ENCODE measurements around the gene ALOXE3.

Gene ALOXE3

DNA sequence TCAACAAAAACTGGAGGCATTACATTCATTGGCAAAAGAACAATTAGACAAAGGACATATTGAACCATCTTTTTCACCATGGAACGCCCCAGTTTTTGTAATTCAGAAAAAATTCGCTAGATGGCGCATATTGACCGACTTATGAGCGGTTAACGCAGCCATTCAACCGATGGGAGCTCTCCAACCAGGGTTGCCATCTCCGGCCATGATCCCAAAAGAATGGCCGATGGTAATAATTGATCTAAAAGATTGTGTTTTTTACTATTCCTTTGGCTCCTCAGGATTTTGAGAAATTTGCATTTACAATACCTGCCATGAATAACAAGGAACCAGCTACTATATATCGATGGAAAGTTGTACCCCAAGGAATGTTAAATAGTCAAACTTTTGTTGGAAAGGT is 58.0 kb downstream of the ALOXE3 start:
- Histone ChIP-seq H3K4me3 (no peak overlapping the region), H3K27ac (no peak overlapping the region)
- no peak for DNase-seq (ENCODE audit: low spot score)
- TF ChIP-seq, protein P1, sequence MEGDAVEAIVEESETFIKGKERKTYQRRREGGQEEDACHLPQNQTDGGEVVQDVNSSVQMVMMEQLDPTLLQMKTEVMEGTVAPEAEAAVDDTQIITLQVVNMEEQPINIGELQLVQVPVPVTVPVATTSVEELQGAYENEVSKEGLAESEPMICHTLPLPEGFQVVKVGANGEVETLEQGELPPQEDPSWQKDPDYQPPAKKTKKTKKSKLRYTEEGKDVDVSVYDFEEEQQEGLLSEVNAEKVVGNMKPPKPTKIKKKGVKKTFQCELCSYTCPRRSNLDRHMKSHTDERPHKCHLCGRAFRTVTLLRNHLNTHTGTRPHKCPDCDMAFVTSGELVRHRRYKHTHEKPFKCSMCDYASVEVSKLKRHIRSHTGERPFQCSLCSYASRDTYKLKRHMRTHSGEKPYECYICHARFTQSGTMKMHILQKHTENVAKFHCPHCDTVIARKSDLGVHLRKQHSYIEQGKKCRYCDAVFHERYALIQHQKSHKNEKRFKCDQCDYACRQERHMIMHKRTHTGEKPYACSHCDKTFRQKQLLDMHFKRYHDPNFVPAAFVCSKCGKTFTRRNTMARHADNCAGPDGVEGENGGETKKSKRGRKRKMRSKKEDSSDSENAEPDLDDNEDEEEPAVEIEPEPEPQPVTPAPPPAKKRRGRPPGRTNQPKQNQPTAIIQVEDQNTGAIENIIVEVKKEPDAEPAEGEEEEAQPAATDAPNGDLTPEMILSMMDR (IDR thresholded peaks at IDR 0.05) = peak; percentile 77

DNA sequence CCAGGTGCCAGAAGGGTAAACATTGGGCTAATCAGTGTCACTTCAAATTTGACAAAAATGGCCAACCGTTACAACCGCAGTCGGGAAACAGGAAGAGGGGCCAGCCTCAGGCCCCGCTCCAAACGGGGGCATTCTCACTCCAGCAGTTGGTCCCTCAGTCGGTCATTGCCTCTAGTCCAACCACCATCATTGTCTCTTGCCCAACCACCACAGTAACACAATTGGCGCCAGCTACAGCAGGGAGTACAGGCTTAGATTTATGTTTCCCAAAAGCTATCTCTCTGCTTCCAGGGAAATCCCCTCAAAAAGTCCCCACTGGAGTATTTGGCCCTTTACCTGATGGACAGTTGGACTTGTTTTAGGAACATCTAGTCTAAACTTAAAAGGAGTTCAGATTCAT is 59.2 kb downstream of the ALOXE3 start:
- Histone ChIP-seq H3K27ac (no peak overlapping the region), H3K4me3 (no peak overlapping the region)
- DNase-seq (ENCODE audit: low spot score) = no peak
- TF ChIP-seq, protein P1 (IDR thresholded peaks at IDR 0.05) = no peak

DNA sequence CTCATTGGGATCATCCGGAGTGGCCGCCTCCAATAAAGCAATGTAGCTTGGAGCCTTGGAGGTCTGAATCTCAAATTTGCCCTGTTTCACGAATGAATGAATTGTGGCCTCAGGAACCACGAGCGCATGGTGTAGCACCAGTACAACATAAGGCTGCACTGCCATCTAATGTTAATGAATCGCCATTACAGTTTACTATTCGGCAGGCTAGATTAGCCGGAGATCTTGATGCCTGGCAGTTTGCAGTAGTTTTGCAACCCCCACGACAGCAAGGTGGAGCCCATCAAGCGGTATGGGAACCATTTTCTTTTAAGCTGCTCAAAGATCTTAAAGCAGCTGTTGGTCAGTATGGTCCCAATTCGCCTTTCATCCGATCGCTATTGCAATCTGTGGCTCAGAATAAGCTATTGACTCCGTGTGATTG is 60.6 kb downstream of the ALOXE3 start:
- DNase-seq (ENCODE audit: low spot score) = peak; percentile 63
- H3K4me3 ChIP-seq = no peak overlapping the region
- H3K27ac ChIP-seq = no peak overlapping the region
- TF ChIP-seq, protein P1 (IDR thresholded peaks at IDR 0.05) = peak; percentile 53

DNA sequence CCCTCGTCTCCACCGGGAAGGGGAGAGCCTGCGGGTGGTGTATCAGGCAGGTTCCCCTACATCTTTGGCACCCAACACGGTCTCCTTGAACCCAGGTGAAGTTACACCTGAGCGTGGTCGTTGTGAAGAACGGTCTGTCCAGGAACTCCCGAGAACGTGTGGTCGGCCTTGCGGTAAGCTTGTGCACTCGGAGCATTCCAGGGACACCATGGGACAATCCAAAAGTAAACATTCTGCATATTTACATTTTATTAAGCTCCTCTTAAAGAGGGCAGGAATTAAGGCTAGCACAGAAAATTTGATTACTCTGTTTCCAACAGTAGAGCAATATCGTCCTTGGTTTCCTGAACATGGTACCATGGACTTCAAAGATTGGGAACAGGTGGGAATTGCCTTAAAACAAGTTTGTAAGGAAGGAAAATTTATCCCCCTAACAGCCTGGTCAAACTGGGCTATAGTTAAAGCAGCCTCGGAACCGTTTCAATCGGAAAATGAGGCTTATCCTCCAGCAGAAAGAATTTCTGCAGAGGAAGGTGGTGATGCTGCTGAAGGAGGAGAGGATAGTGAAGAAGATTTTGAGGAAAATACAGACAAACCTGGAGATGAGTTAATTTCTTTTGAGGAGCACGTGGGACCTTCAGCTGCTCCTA is 61.2 kb downstream of the ALOXE3 start:
- TF ChIP-seq, protein P1 (IDR thresholded peaks at IDR 0.05) = no peak
- Histone ChIP-seq H3K4me3 (no peak overlapping the region), H3K27ac (no peak overlapping the region)
- DNase-seq (ENCODE audit: low spot score) = no peak

DNA sequence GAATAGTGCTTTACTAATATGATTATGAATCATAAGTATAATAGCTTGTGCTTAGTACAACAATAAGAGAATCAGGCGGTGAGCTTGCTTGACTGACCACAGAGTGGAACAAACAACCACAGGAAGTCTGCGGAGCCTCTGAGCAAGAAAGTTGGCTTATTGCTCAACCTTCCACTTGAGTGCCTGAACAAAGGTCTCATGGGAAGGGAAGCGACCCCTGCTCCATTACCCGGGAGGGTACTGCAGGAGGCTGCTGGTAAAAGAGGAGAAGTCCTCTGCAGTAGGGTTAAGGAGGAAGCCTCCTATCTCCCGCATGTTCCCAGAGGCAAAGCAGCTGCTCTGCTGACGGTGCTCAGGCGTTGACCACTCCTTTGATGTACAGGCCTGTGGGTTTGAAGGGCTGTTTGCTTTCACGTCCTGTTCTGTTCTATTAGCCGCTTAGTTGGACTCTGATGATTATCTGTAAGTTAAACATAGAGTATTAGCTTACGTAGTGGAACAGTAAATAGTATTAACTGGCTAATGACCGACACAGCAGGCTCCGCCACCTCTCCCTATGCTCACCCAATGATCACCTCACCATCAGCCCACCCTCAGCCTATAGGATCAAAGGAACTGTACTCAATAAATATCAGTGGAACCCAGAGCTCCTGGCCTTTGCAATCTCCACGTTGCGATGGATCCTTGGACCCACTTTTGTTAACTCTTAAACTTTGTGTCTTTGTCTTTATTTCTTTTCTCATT is 61.9 kb downstream of the ALOXE3 start:
- Histone ChIP-seq H3K4me3 (no peak overlapping the region), H3K27ac (peak overlapping the region in 1 of 2 donors; percentile 58)
- TF ChIP-seq, protein P1 (IDR thresholded peaks at IDR 0.05) = no peak
- peak; percentile 74 for DNase-seq (ENCODE audit: low spot score)

DNA sequence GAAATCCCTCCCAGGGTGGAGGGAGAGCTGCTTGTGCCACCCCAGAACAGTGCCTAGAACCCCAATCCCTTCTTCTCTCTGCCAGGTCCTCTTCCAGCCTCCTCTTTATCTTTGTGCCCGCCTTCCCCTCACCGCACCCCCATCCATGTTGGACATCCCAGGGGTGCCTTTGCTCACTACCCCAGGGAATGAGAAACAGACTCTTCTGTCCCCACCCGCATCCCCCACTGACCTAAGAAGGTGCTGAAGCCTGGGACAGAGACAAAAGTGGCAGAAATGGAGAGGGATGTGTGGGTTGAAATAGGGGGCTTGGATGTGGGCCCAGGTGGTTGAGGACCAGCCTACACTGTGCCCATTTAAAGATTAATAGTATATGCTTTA is 62.5 kb downstream of the ALOXE3 start:
- no peak overlapping the region for H3K4me3 ChIP-seq

More for the DNA sequence above, 62.5 kb downstream of the ALOXE3 start:
- DNase-seq (ENCODE audit: low spot score) = no peak
- TF ChIP-seq, protein P1 (IDR thresholded peaks at IDR 0.05) = no peak
- peak overlapping the region in 1 of 2 donors; percentile 58 for H3K27ac ChIP-seq

All from coronary artery (tissue), 2 donors.